Activated naive CD4-positive, alpha-beta T cell treated with anti-CD3 and anti-CD28 coated beads, Interleukin-2, amount 10 ng/mL, durations not matched to agents 7 days and 5 days (primary cell): ENCODE measurements around the gene SMIM12.

Experiments used
- CTCF ChIA-PET: fragments of 350-600 bp; sonication (Branson Sonifier 250); formaldehyde crosslinking; loops from one replicate; lab custom pipeline; 2021; ENCODE audit warnings: antibody characterized with exemption; lab: Charles Lee
- DNase-seq: peaks from one replicate; pipeline ENCODE4 v3.0.0-alpha.2; 2020
- H3K27ac Mint-ChIP-seq: one replicate; pipeline ENCODE4 v1.8.0; 2021; ENCODE audit warnings: mild to moderate bottlenecking, moderate library complexity, mixed read lengths
- H3K27me3 Mint-ChIP-seq: one replicate; pipeline ENCODE4 v1.8.0; 2021; ENCODE audit warnings: mild to moderate bottlenecking, mixed read lengths
- H3K36me3 Mint-ChIP-seq: one replicate; pipeline ENCODE4 v1.8.0; 2021; ENCODE audit warnings: mixed read lengths
- H3K4me1 Mint-ChIP-seq: one replicate; pipeline ENCODE4 v1.8.0; 2021; ENCODE audit warnings: mixed read lengths
- H3K4me3 Mint-ChIP-seq: one replicate; pipeline ENCODE4 v1.8.0; 2021; ENCODE audit warnings: mild to moderate bottlenecking, moderate library complexity, mixed read lengths
- H3K9me3 Mint-ChIP-seq: one replicate; pipeline ENCODE4 v1.8.0; 2021; ENCODE audit warnings: mixed read lengths

The SMIM12 gene

GRCh38 chr1:34859446-34860200, at the start of gene SMIM12:
TSS of gene SMIM12 (minus strand) at chr1:34859749. CDS start at chr1:34855977, 3,772 bp downstream.
- CTCF ChIA-PET = interaction anchor here (1.0 kb wide), 1 partner anchor 8 kb away, joined by 3 read pairs; no protein-coding TSS in a partner anchor
- Mint-ChIP-seq H3K4me1 (peaks cover 64% of the 10 kb centered on the region), H3K9me3 (no peaks in the 10 kb centered on the region), H3K27me3 (no peaks in the 10 kb centered on the region), H3K36me3 (peaks cover 12% of the 10 kb centered on the region), H3K4me3 (peak within 1 kb of the TSS; percentile 98), H3K27ac (peak within 1 kb of the TSS; percentile 95)
- peak; percentile 94 for DNase-seq

- Mint-ChIP-seq H3K27me3 (peaks cover 11% of the 10 kb centered on the region), H3K9me3 (no peaks in the 10 kb centered on the region), H3K27ac (no peak overlapping the region), H3K36me3 (no peaks in the 10 kb centered on the region), H3K4me3 (no peak overlapping the region), H3K4me1 (no peaks in the 10 kb centered on the region)
- CTCF ChIA-PET = no interaction called here
- DNase-seq = peak; percentile 1
These were observed 48.8 kb upstream of the SMIM12 start for GRCh38 chr1:34908369-34908768.

- DNase-seq = peak; percentile 30
- peaks cover 8% of the 10 kb centered on the region for H3K27me3 Mint-ChIP-seq
These were observed 48.0 kb upstream of the SMIM12 start for GRCh38 chr1:34907487-34908090.

GRCh38 chr1:34906756-34907155, 47.2 kb upstream of the SMIM12 start:
- CTCF ChIA-PET = no interaction called here
- Mint-ChIP-seq H3K4me1 (no peaks in the 10 kb centered on the region), H3K9me3 (no peaks in the 10 kb centered on the region), H3K27ac (no peak overlapping the region), H3K4me3 (no peak overlapping the region), H3K36me3 (no peaks in the 10 kb centered on the region), H3K27me3 (peaks cover 10% of the 10 kb centered on the region)
- no peak for DNase-seq

More at GRCh38 chr1:34907487-34908090, 48.0 kb upstream of the SMIM12 start:
- Mint-ChIP-seq H3K4me3 (no peak overlapping the region), H3K4me1 (no peaks in the 10 kb centered on the region), H3K9me3 (no peaks in the 10 kb centered on the region), H3K36me3 (no peaks in the 10 kb centered on the region), H3K27ac (no peak overlapping the region)
- CTCF ChIA-PET = interaction anchor here (0.6 kb wide), 1 partner anchor 33 kb away, joined by 3 read pairs; no protein-coding TSS in a partner anchor

- Mint-ChIP-seq H3K36me3 (no peaks in the 10 kb centered on the region), H3K27me3 (peaks cover 10% of the 10 kb centered on the region), H3K27ac (no peak overlapping the region), H3K9me3 (no peaks in the 10 kb centered on the region), H3K4me3 (no peak overlapping the region), H3K4me1 (no peaks in the 10 kb centered on the region)
- CTCF ChIA-PET = no interaction called here
- no peak for DNase-seq
These were observed 46.7 kb upstream of the SMIM12 start for GRCh38 chr1:34906222-34906621.

GRCh38 chr1:34905098-34905459, 45.5 kb upstream of the SMIM12 start:
- H3K9me3 Mint-ChIP-seq = no peaks in the 10 kb centered on the region
- no peaks in the 10 kb centered on the region for H3K4me1 Mint-ChIP-seq
- H3K4me3 Mint-ChIP-seq = no peak overlapping the region
- CTCF ChIA-PET = no interaction called here
- DNase-seq = peak; percentile 9
- H3K27ac Mint-ChIP-seq = no peak overlapping the region
- H3K36me3 Mint-ChIP-seq = no peaks in the 10 kb centered on the region
- H3K27me3 Mint-ChIP-seq = peaks cover 18% of the 10 kb centered on the region

GRCh38 chr1:34904236-34905097, 44.9 kb upstream of the SMIM12 start:
- Mint-ChIP-seq H3K27ac (no peak overlapping the region), H3K9me3 (no peaks in the 10 kb centered on the region), H3K4me3 (no peak overlapping the region), H3K27me3 (peaks cover 18% of the 10 kb centered on the region), H3K4me1 (no peaks in the 10 kb centered on the region), H3K36me3 (no peaks in the 10 kb centered on the region)
- CTCF ChIA-PET = no interaction called here
- DNase-seq = peak; percentile 12

- Mint-ChIP-seq H3K27me3 (peaks cover 18% of the 10 kb centered on the region), H3K4me3 (no peak overlapping the region), H3K36me3 (no peaks in the 10 kb centered on the region), H3K9me3 (no peaks in the 10 kb centered on the region), H3K4me1 (no peaks in the 10 kb centered on the region), H3K27ac (no peak overlapping the region)
- no peak for DNase-seq
- CTCF ChIA-PET = no interaction called here
These were observed 42.4 kb upstream of the SMIM12 start for GRCh38 chr1:34901919-34902318.

GRCh38 chr1:34900775-34901502, 41.4 kb upstream of the SMIM12 start:
- CTCF ChIA-PET = no interaction called here
- no peaks in the 10 kb centered on the region for H3K9me3 Mint-ChIP-seq
- H3K27me3 Mint-ChIP-seq = peaks cover 15% of the 10 kb centered on the region
- no peak overlapping the region for H3K4me3 Mint-ChIP-seq
- H3K36me3 Mint-ChIP-seq = no peaks in the 10 kb centered on the region
- H3K27ac Mint-ChIP-seq = no peak overlapping the region
- H3K4me1 Mint-ChIP-seq = no peaks in the 10 kb centered on the region
- DNase-seq = peak; percentile 8

GRCh38 chr1:34899906-34900305, 40.4 kb upstream of the SMIM12 start:
- DNase-seq = no peak
- no peaks in the 10 kb centered on the region for H3K36me3 Mint-ChIP-seq

GRCh38 chr1:34899471-34899870, 39.9 kb upstream of the SMIM12 start:
- Mint-ChIP-seq H3K4me3 (no peak overlapping the region), H3K4me1 (no peaks in the 10 kb centered on the region), H3K36me3 (no peaks in the 10 kb centered on the region), H3K9me3 (no peaks in the 10 kb centered on the region), H3K27me3 (peaks cover 15% of the 10 kb centered on the region), H3K27ac (no peak overlapping the region)
- CTCF ChIA-PET = no interaction called here
- DNase-seq = no peak

More at GRCh38 chr1:34899906-34900305, 40.4 kb upstream of the SMIM12 start:
- CTCF ChIA-PET = no interaction called here
- H3K4me3 Mint-ChIP-seq = no peak overlapping the region
- no peak overlapping the region for H3K27ac Mint-ChIP-seq
- peaks cover 15% of the 10 kb centered on the region for H3K27me3 Mint-ChIP-seq
- no peaks in the 10 kb centered on the region for H3K4me1 Mint-ChIP-seq
- no peaks in the 10 kb centered on the region for H3K9me3 Mint-ChIP-seq

- CTCF ChIA-PET = no interaction called here
These were observed 38.8 kb upstream of the SMIM12 start for GRCh38 chr1:34898330-34898761.

GRCh38 chr1:34896612-34897011, 37.1 kb upstream of the SMIM12 start:
- no peaks in the 10 kb centered on the region for H3K4me1 Mint-ChIP-seq
- CTCF ChIA-PET = no interaction called here
- H3K27ac Mint-ChIP-seq = no peak overlapping the region
- peaks cover 12% of the 10 kb centered on the region for H3K27me3 Mint-ChIP-seq
- H3K36me3 Mint-ChIP-seq = no peaks in the 10 kb centered on the region
- DNase-seq = peak; percentile 10
- H3K9me3 Mint-ChIP-seq = peaks cover 5% of the 10 kb centered on the region
- no peak overlapping the region for H3K4me3 Mint-ChIP-seq

More at GRCh38 chr1:34898330-34898761, 38.8 kb upstream of the SMIM12 start:
- no peak for DNase-seq
- H3K9me3 Mint-ChIP-seq = no peaks in the 10 kb centered on the region
- peaks cover 15% of the 10 kb centered on the region for H3K27me3 Mint-ChIP-seq
- H3K27ac Mint-ChIP-seq = no peak overlapping the region
- H3K4me1 Mint-ChIP-seq = no peaks in the 10 kb centered on the region
- no peak overlapping the region for H3K4me3 Mint-ChIP-seq
- no peaks in the 10 kb centered on the region for H3K36me3 Mint-ChIP-seq

GRCh38 chr1:34889705-34890104, 30.2 kb upstream of the SMIM12 start:
- H3K27ac Mint-ChIP-seq = no peak overlapping the region

More at GRCh38 chr1:34889705-34890104, 30.2 kb upstream of the SMIM12 start:
- CTCF ChIA-PET = no interaction called here
- Mint-ChIP-seq H3K27me3 (peaks cover 39% of the 10 kb centered on the region), H3K4me3 (no peak overlapping the region), H3K9me3 (peaks cover 5% of the 10 kb centered on the region), H3K4me1 (peaks cover 3% of the 10 kb centered on the region), H3K36me3 (no peaks in the 10 kb centered on the region)
- DNase-seq = peak; percentile 10
